Endothelial cell of umbilical vein (primary cell): Measurements from ENCODE around the gene PRRT1. TPM values are rescaled to one million over a fixed set of nuclear protein-coding genes. Genes with fewer than 3 reads are reported as not detected.
"Not testable (repeated sequence)": the region's sequence is repeated elsewhere in the genome, so short reads cannot be mapped to it uniquely, and the experiment has no call there.

Experiments used
- BruUV-seq: library from RNA; stranded (reverse); fragments of 400-500 nt; replicated peaks from 2 replicates; lab custom pipeline; 2021; lab: Mats Ljungman, UMichigan
- CTCF ChIA-PET: fragments of 300-600, 350-600 bp; sonication (Branson Sonifier 250); formaldehyde crosslinking; loops from one replicate; lab custom pipeline; 2021; ENCODE audit warnings: antibody characterized with exemption, inconsistent platforms; lab: Charles Lee
- POLR2A ChIA-PET: fragments of 300-600, 350-600 bp; sonication (Branson Sonifier 250); formaldehyde crosslinking; loops from one replicate; lab custom pipeline; 2021; ENCODE audit warnings: antibody characterized with exemption, inconsistent platforms; lab: Charles Lee
- DNase-seq: peaks from one replicate; pipeline ENCODE4 v3.0.0-alpha.2; 2011; ENCODE audit warnings: low read depth, low spot score
- FAIRE-seq: peaks from 2 replicates; lab custom pipeline; 2011; peaks lifted over from hg19 to GRCh38; lab: Jason Lieb, UNC
- H2AFZ ChIP-seq: 2 replicates; pipeline ENCODE4 v1.6.0; 2012; ENCODE audit warnings: low read depth, low read length, control low read depth, inconsistent platforms
- H3K27ac ChIP-seq: 2 replicates; pipeline ENCODE4 v1.5.1; 2011; ENCODE audit warnings: low read depth, mild to moderate bottlenecking, control low read depth, low read length, moderate library complexity; ENCODE audit not compliant: insufficient read depth
- H3K27me3 ChIP-seq, 2 experiments: 2 replicates each; pipeline versions ENCODE4 v1.6.0 to v1.6.1; 2011; ENCODE audit warnings: low read length in 2 of 2, mixed read lengths in 1 of 2; ENCODE audit not compliant: control insufficient read depth in 2 of 2, insufficient read depth in 2 of 2
- H3K36me3 ChIP-seq, 2 experiments: 2 replicates in 1 of 2; 3 replicates in 1 of 2; pipeline ENCODE4 v1.5.1; 2011; ENCODE audit warnings: low read length in 2 of 2, mild to moderate bottlenecking in 1 of 2, moderate library complexity in 1 of 2; ENCODE audit not compliant: control insufficient read depth in 2 of 2, insufficient read depth in 2 of 2; ENCODE audit errors: extremely low read depth in 1 of 2
- H3K4me1 ChIP-seq: 3 replicates; pipeline ENCODE4 v1.5.1; 2011; ENCODE audit warnings: mild to moderate bottlenecking, low read length; ENCODE audit not compliant: control insufficient read depth, insufficient read depth; ENCODE audit errors: extremely low read depth
- H3K4me2 ChIP-seq: 2 replicates; pipeline ENCODE4 v1.6.1; 2011; ENCODE audit warnings: low read length, control low read depth, mixed read lengths; ENCODE audit not compliant: insufficient read depth
- H3K4me3 ChIP-seq, 3 experiments: fragments of 200-600 bp in 1 of 3; sonication (generic), shearing (Covaris generic) in 1 of 3; replicated peaks in 1 of 3; 2 replicates each; pipeline ENCODE4 v1.5.1; 2011 to 2016; ENCODE audit warnings: control low read depth in 3 of 3, low read length in 3 of 3, mild to moderate bottlenecking in 2 of 3, inconsistent platforms in 1 of 3, low read depth in 1 of 3, moderate library complexity in 1 of 3; ENCODE audit not compliant: insufficient read depth in 1 of 3
- H3K79me2 ChIP-seq: 2 replicates; pipeline ENCODE4 v1.6.0; 2012; ENCODE audit warnings: low read length, inconsistent platforms; ENCODE audit not compliant: control insufficient read depth, insufficient read depth
- H3K9ac ChIP-seq: replicated peaks from 2 replicates; pipeline ENCODE3; 2011; ENCODE audit warnings: low read length, control low read depth; ENCODE audit not compliant: insufficient read depth; ENCODE audit errors: extremely low read depth
- H3K9me1 ChIP-seq: replicated peaks from 3 replicates; pipeline ENCODE4 v1.6.0; 2011; ENCODE audit warnings: mild to moderate bottlenecking, low read length; ENCODE audit not compliant: control insufficient read depth, insufficient read depth; ENCODE audit errors: extremely low read depth
- H3K9me3 ChIP-seq: replicated peaks from 2 replicates; pipeline ENCODE4 v1.5.1; 2012; ENCODE audit warnings: low read length, inconsistent platforms; ENCODE audit not compliant: control insufficient read depth, insufficient read depth
- H4K20me1 ChIP-seq: replicated peaks from 2 replicates; pipeline ENCODE3; 2011; ENCODE audit warnings: mild to moderate bottlenecking, low read length; ENCODE audit not compliant: control insufficient read depth, insufficient read depth; ENCODE audit errors: extremely low read depth
- CTCF ChIP-seq, 2 donors: IDR thresholded peaks; 1 replicate in 1 of 2; 2 replicates in 1 of 2; pipeline ENCODE4 v1.5.1; 2011; ENCODE audit warnings: low read length in 2 of 2, mild to moderate bottlenecking in 2 of 2, moderate library complexity in 2 of 2, control low read depth in 1 of 2, inconsistent platforms in 1 of 2, low read depth in 1 of 2; ENCODE audit not compliant: insufficient read depth in 1 of 2; ENCODE audit errors: extremely low read depth in 1 of 2
- MAX ChIP-seq: IDR thresholded peaks from 2 replicates; pipeline ENCODE4 v1.6.1; 2011; ENCODE audit not compliant: insufficient read depth, insufficient read length
- MYC ChIP-seq: IDR thresholded peaks from one replicate; pipeline ENCODE4 v1.6.1; 2011; ENCODE audit warnings: mild to moderate bottlenecking, low read depth, low read length
- POLR2AphosphoS5 ChIP-seq: IDR thresholded peaks from 2 replicates; pipeline ENCODE4 v1.6.1; 2012; ENCODE audit warnings: low read depth, mild to moderate bottlenecking, control low read depth, low read length, moderate library complexity; ENCODE audit not compliant: insufficient read depth
- dilution Hi-C: fragments of 300-500 bp; cut with MboI; formaldehyde crosslinking; loops from one replicate; pipeline ENCODE4 v1.15.0; 2019; ENCODE audit warnings: low sequenced_read_pairs; ENCODE audit not compliant: extremely low pct_ligation_motif_present
- intact Hi-C: fragments of 100-400 bp; cut with micrococcal nuclease; formaldehyde crosslinking; loops from one replicate; pipeline ENCODE4 v1.10.0; 2022
- polyA plus RNA-seq, 4 experiments: library from polyadenylated mRNA; depleted of rRNA in 3 of 4; stranded (reverse) in 3 of 4; unstranded in 1 of 4; fragments of >200 nt; gene quantifications; 2 replicates each; pipeline versions ENCODE4 v1.2.1 to v1.2.3, GENCODE V29; 2011 to 2012; ENCODE audit warnings: missing spikeins in 1 of 4
- total RNA-seq: library from RNA; stranded (reverse); gene quantifications from 2 replicates; pipeline ENCODE4 v1.2.3, GENCODE V29; 2021

PRRT1 gene
- total and polyA plus RNA-seq, 2 donors (not counting 3 experiments of a cell fraction or from before 2014, with no cell fraction given): 0.55 to 1.3 TPM

- ChIA-PET CTCF (interaction anchor here (1.6 kb wide), 1 partner anchor 76 kb away, joined by 24 read pairs; no protein-coding TSS in a partner anchor), POLR2A (no interaction called here)
- no TSS peak for BruUV-seq
- peaks cover 7% of the 10 kb centered on the region for H3K79me2 ChIP-seq
- TF ChIP-seq MYC (no peak), MAX (no peak), POLR2AphosphoS5 (no peak), CTCF (IDR thresholded peaks at IDR 0.05; ENCODE audit: extremely low read depth in 1 of 2, insufficient read depth in 1 of 2, low read depth in 1 of 2, low read length in 2 of 2) (no peak)
- H3K27me3 ChIP-seq: no peaks in the 10 kb centered on the region
- H3K27ac ChIP-seq: no peak overlapping the region
- no peaks in the 10 kb centered on the region for H3K9me3 ChIP-seq
- dilution Hi-C loops: no loop called here
- no peaks in the 10 kb centered on the region for H4K20me1 ChIP-seq
- H2AFZ ChIP-seq: no peak overlapping the region
- H3K4me3 ChIP-seq: no peak overlapping the region
- H3K4me2 ChIP-seq: no peak overlapping the region
- intact Hi-C loops: loop anchor here (10.0 kb wide), 2 partner anchors 150 to 530 kb away; partner anchors contain the start of genes C6orf47, CSNK2B, GPANK1 and LY6G5B
- FAIRE-seq (no peak), DNase-seq (no peak)
- H3K9me1 ChIP-seq: no peaks in the 10 kb centered on the region
- H3K9ac ChIP-seq: no peak overlapping the region
- peaks cover 0 to 2% of the 10 kb centered on the region in 2 experiments for H3K36me3 ChIP-seq
- H3K4me1 ChIP-seq: peaks cover 40% of the 10 kb centered on the region
Measured at GRCh38 chr6:32194388-32194787, 42.6 kb upstream of the PRRT1 start.

- peak overlapping the region; percentile 78 for H3K27ac ChIP-seq
- H3K9me1 ChIP-seq, POLR2A ChIA-PET, H3K36me3 ChIP-seq, FAIRE-seq, BruUV-seq, DNase-seq, H3K9me3 ChIP-seq, H4K20me1 ChIP-seq, dilution Hi-C loops, H3K27me3 ChIP-seq: not testable (repeated sequence)
- H3K4me2 ChIP-seq: peak overlapping the region; percentile 76
- CTCF ChIA-PET: interaction anchor here (0.7 to 1.3 kb wide), 5 partner anchors 14 to 78 kb away, joined by 3 to 9 read pairs (median 3); partner anchors contain the start of gene FKBPL
- intact Hi-C loops: loop anchor here (10.0 kb wide), 2 partner anchors 148 to 528 kb away; partner anchors contain the start of genes C6orf47, CSNK2B, GPANK1 and LY6G5B
- H3K79me2 ChIP-seq: peaks cover 19% of the 10 kb centered on the region
- peaks cover 49% of the 10 kb centered on the region for H3K4me1 ChIP-seq
- peak overlapping the region in 1 of 3 experiments; percentile 17 for H3K4me3 ChIP-seq
- H2AFZ ChIP-seq: peak overlapping the region; percentile 53
- peak overlapping the region; percentile 64 for H3K9ac ChIP-seq
Measured at GRCh38 chr6:32193096-32193495, 41.4 kb upstream of the PRRT1 start.
